ENCODE data around the gene PPME1. TPM values are rescaled to one million over a fixed set of nuclear protein-coding genes. Genes with fewer than 3 reads are reported as not detected.

PPME1 gene
- total RNA-seq, 1 experiment from 2014 or later, result 39.4 TPM

- no peak overlapping the region for H3K14ac ChIP-seq (ENCODE audit: insufficient read depth, low read length)
- Mint-ChIP-seq H3K9me3 (no peaks in the 10 kb centered on the region), H3K4me3 (no peak overlapping the region), H3K4me1 (no peaks in the 10 kb centered on the region), H3K27me3 (ENCODE audit: low read depth) (peaks cover 3% of the 10 kb centered on the region; the same call in 1 of the 2 replicates), H3K36me3 (ENCODE audit: insufficient read depth in 1 of 3, low read depth in 3 of 3) (no peaks in the 10 kb centered on the region), H3K27ac (no peak overlapping the region)
- H3K4me2 ChIP-seq (ENCODE audit: insufficient read depth, insufficient read length, low read length), result no peak overlapping the region
- H3K79me2 ChIP-seq (ENCODE audit: insufficient read depth, low read length), result no peaks in the 10 kb centered on the region
- no peak overlapping the region for H2AK5ac ChIP-seq (ENCODE audit: insufficient read length, low read length)
- no peak overlapping the region for H3K18ac ChIP-seq (ENCODE audit: insufficient read length, low read depth, low read length)
- TF ChIP-seq CTCF (conservative IDR thresholded peaks at IDR 0.05), result no peak
- no peak overlapping the region for H3K27ac ChIP-seq (ENCODE audit: insufficient read length, low read depth, low read length)
- no peak overlapping the region for H3K4ac ChIP-seq (ENCODE audit: low read depth, low read length)
- H3K56ac ChIP-seq (ENCODE audit: insufficient read length, low read depth, low read length), result no peak overlapping the region
- no peak overlapping the region for H3K9ac ChIP-seq (ENCODE audit: extremely low read depth, insufficient read length, low read length)
- H3K23me2 ChIP-seq (ENCODE audit: insufficient read length, low read depth, low read length, poor library complexity, severe bottlenecking), result no peaks in the 10 kb centered on the region
- H2BK15ac ChIP-seq (ENCODE audit: low read depth, low read length), result no peak overlapping the region
- no CpG with 5 or more reads among the region's 4 CpGs for WGBS (ENCODE audit: extremely low coverage, insufficient read length, low lambda C conversion rate)
- no peak overlapping the region for H3K23ac ChIP-seq (ENCODE audit: insufficient read length, low read depth, low read length)
- no peak for DNase-seq
- no peak overlapping the region for H4K5ac ChIP-seq (ENCODE audit: insufficient read length, low read depth, low read length)
- no peak overlapping the region for H2BK5ac ChIP-seq (ENCODE audit: insufficient read length, low read length)
- H4K8ac ChIP-seq (replicated peaks; ENCODE audit: insufficient read length, low read depth, low read length), result no peak overlapping the region
- H2BK120ac ChIP-seq (ENCODE audit: low read depth, low read length, poor library complexity, severe bottlenecking), result no peak overlapping the region
- no peak overlapping the region for H2BK20ac ChIP-seq (ENCODE audit: low read depth, low read length, poor library complexity, severe bottlenecking)
- H3K27me3 ChIP-seq (ENCODE audit: insufficient read depth, low read length), result 0 out of 2 replicates have a peak, but pooled peaks cover 3% of the 10 kb centered on the region
- H4K91ac ChIP-seq (ENCODE audit: insufficient read length, low read depth, low read length), result no peak overlapping the region
- no peak overlapping the region for H2BK12ac ChIP-seq (ENCODE audit: insufficient read length, low read depth, low read length)
- no peaks in the 10 kb centered on the region for H3K9me3 ChIP-seq (ENCODE audit: control insufficient read depth, low read depth, low read length)
- H2AFZ ChIP-seq (ENCODE audit: low read length), result no peak overlapping the region
- no peak overlapping the region for H3T11ph ChIP-seq (ENCODE audit: low read length)
- H4K20me1 ChIP-seq (ENCODE audit: control insufficient read depth, insufficient read depth, insufficient read length), result no peaks in the 10 kb centered on the region
- 0 out of 2 replicates have a peak, but pooled peaks cover 1% of the 10 kb centered on the region for H3K4me1 ChIP-seq (ENCODE audit: insufficient read depth, low read length)
- H3K79me1 ChIP-seq (ENCODE audit: insufficient read depth, low read depth, low read length, poor library complexity, severe bottlenecking), result no peaks in the 10 kb centered on the region
Measured at GRCh38 chr11:74272276-74272675, 101.2 kb downstream of the PPME1 start.
